KMS-11 (cell line): ENCODE data around the gene VASP.

Experiments used
- H2AFZ ChIP-seq: fragments of 200-600 bp; sonication (generic); 2 replicates; pipeline ENCODE4 v1.6.1; 2016; ENCODE audit warnings: antibody characterized with exemption, mixed run types, low read depth
- H3K27ac ChIP-seq: fragments of 200-600 bp; sonication (generic); 2 replicates; pipeline ENCODE4 v1.6.1; 2016; ENCODE audit warnings: mild to moderate bottlenecking, mixed run types
- H3K27me3 ChIP-seq: fragments of 200-600 bp; sonication (generic); 2 replicates; pipeline ENCODE4 v1.6.1; 2017; ENCODE audit warnings: mild to moderate bottlenecking, low read depth, mixed run types, moderate library complexity; ENCODE audit not compliant: insufficient read depth
- H3K36me3 ChIP-seq: fragments of 200-600 bp; sonication (generic); 2 replicates; pipeline ENCODE4 v1.6.1; 2017; ENCODE audit warnings: mild to moderate bottlenecking, mixed run types; ENCODE audit not compliant: insufficient read depth
- H3K4me1 ChIP-seq: fragments of 200-600 bp; sonication (generic); 2 replicates; pipeline ENCODE4 v1.6.1; 2016; ENCODE audit warnings: mild to moderate bottlenecking, low read depth, mixed run types; ENCODE audit not compliant: poor library complexity, severe bottlenecking
- H3K4me2 ChIP-seq: fragments of 200-600 bp; sonication (generic); 2 replicates; pipeline ENCODE4 v1.7.0; 2016; ENCODE audit warnings: mild to moderate bottlenecking, mixed run types
- H3K4me3 ChIP-seq: fragments of 200-600 bp; sonication (generic); IDR thresholded peaks from 2 replicates; pipeline ENCODE4 v1.6.1; 2017; ENCODE audit warnings: low read depth, low read length, mixed read lengths; ENCODE audit not compliant: insufficient read depth
- H3K79me2 ChIP-seq: fragments of 200-600 bp; sonication (generic); 2 replicates; pipeline ENCODE4 v1.6.1; 2016; ENCODE audit warnings: low read depth, mixed run types; ENCODE audit not compliant: insufficient read depth
- H3K9ac ChIP-seq: fragments of 200-600 bp; sonication (generic); 2 replicates; pipeline ENCODE4 v1.6.1; 2016; ENCODE audit warnings: mild to moderate bottlenecking, mixed run types
- H4K20me1 ChIP-seq: fragments of 200-600 bp; sonication (generic); 2 replicates; pipeline ENCODE4 v1.6.1; 2016; ENCODE audit warnings: mild to moderate bottlenecking, mixed run types; ENCODE audit not compliant: insufficient read depth
- TF ChIP-seq, protein P1 (sequence below): fragments of 200-600 bp; sonication (generic); conservative IDR thresholded peaks from 2 replicates; pipeline ENCODE4 v1.6.1; 2017; ENCODE audit warnings: low read depth, mild to moderate bottlenecking, antibody characterized with exemption, low read length, moderate library complexity, mixed read lengths

The VASP gene

DNA sequence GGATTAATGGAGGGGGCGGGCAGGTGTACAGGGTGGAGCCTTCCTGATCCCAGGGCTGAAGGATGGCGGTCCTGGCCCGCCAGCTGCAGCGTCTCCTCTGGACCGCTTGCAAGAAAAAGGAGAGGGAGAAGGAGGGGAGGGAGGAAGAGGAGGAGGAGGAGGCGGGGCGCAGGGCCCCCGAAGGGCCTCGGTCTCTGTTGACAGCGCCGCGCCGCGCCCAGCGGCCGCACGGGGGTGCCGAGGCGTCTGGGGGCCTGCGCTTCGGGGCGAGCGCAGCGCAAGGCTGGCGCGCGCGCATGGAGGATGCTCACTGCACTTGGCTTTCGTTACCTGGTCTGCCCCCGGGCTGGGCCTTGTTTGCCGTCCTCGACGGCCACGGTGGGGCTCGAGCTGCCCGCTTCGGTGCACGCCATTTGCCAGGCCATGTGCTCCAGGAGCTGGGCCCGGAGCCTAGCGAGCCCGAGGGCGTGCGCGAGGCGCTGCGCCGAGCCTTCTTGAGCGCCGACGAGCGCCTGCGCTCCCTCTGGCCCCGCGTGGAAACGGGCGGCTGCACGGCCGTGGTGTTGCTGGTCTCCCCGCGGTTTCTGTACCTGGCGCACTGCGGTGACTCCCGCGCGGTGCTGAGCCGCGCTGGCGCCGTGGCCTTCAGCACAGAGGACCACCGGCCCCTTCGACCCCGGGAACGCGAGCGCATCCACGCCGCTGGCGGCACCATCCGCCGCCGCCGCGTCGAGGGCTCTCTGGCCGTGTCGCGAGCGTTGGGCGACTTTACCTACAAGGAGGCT lies 8.7 kb upstream of the VASP start, which contains the start of gene PPM1N:
TSS of gene PPM1N (plus strand) at position 33 of the 785 bp plus-strand sequence. CDS start at position 63, 30 bp downstream.
- H3K4me2 ChIP-seq = peak within 1 kb of the TSS; percentile 78
- H2AFZ ChIP-seq = peak within 1 kb of the TSS; percentile 87
- H3K27me3 ChIP-seq = peaks cover 31% of the 10 kb centered on the region
- no peaks in the 10 kb centered on the region for H3K79me2 ChIP-seq
- no peak within 1 kb of the TSS for H3K4me3 ChIP-seq
- H3K9ac ChIP-seq = no peak within 1 kb of the TSS
- H3K4me1 ChIP-seq = peaks cover 15% of the 10 kb centered on the region
- TF ChIP-seq, protein P1, sequence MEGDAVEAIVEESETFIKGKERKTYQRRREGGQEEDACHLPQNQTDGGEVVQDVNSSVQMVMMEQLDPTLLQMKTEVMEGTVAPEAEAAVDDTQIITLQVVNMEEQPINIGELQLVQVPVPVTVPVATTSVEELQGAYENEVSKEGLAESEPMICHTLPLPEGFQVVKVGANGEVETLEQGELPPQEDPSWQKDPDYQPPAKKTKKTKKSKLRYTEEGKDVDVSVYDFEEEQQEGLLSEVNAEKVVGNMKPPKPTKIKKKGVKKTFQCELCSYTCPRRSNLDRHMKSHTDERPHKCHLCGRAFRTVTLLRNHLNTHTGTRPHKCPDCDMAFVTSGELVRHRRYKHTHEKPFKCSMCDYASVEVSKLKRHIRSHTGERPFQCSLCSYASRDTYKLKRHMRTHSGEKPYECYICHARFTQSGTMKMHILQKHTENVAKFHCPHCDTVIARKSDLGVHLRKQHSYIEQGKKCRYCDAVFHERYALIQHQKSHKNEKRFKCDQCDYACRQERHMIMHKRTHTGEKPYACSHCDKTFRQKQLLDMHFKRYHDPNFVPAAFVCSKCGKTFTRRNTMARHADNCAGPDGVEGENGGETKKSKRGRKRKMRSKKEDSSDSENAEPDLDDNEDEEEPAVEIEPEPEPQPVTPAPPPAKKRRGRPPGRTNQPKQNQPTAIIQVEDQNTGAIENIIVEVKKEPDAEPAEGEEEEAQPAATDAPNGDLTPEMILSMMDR = no peak
- no peaks in the 10 kb centered on the region for H4K20me1 ChIP-seq
- no peaks in the 10 kb centered on the region for H3K36me3 ChIP-seq
- H3K27ac ChIP-seq = no peak within 1 kb of the TSS

DNA sequence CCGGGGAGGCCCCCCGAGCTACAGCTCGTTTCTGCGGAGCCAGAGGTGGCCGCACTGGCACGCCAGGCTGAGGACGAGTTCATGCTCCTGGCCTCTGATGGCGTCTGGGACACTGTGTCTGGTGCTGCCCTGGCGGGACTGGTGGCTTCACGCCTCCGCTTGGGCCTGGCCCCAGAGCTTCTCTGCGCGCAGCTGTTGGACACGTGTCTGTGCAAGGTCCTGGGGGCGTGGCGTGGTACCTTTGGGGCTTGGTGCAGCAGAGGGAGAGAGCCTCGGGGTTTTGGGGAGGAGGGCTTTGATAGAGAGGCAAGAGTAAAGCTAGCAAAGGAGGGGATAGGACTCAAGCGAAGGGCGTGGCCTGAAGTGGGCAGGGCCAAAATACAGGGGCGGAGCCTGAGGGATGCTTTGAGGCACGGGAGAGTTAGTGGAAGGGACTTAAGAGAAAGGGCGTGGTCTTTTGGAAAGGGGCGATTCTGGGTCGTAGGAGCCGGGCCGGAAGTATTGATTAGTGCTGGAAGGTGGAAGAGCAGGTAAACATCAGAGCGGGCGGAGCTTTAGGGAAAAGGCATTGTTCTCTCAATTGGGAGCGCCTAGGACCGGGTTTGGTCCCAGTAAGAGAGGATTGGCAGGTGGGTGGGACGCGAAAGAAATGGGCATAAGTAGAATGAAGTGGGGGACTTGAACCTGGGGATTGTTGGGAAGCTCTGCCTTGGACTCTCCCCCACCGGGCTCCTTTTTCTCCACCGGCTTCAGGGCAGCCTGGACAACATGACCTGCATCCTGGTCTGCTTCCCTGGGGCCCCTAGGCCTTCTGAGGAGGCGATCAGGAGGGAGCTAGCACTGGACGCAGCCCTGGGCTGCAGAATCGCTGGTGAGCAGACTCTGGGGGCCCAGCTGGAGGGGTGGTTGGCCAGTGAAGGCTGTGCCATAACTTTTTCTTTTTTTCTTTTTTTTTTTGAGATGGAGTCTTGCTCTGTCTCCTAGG lies 7.8 kb upstream of the VASP start:
- H3K27me3 ChIP-seq = peaks cover 22% of the 10 kb centered on the region
- no peaks in the 10 kb centered on the region for H3K36me3 ChIP-seq
- no peak overlapping the region; the same call in 1 of the 2 replicates for H2AFZ ChIP-seq
- TF ChIP-seq, protein P1 = no peak
- H3K27ac ChIP-seq = no peak overlapping the region
- peaks cover 12% of the 10 kb centered on the region for H3K4me1 ChIP-seq
- H3K4me3 ChIP-seq = no peak overlapping the region
- H3K9ac ChIP-seq = no peak overlapping the region
- H3K4me2 ChIP-seq = peak overlapping the region; percentile 41; the same call in 1 of the 2 replicates
- H4K20me1 ChIP-seq = no peaks in the 10 kb centered on the region
- H3K79me2 ChIP-seq = no peaks in the 10 kb centered on the region

DNA sequence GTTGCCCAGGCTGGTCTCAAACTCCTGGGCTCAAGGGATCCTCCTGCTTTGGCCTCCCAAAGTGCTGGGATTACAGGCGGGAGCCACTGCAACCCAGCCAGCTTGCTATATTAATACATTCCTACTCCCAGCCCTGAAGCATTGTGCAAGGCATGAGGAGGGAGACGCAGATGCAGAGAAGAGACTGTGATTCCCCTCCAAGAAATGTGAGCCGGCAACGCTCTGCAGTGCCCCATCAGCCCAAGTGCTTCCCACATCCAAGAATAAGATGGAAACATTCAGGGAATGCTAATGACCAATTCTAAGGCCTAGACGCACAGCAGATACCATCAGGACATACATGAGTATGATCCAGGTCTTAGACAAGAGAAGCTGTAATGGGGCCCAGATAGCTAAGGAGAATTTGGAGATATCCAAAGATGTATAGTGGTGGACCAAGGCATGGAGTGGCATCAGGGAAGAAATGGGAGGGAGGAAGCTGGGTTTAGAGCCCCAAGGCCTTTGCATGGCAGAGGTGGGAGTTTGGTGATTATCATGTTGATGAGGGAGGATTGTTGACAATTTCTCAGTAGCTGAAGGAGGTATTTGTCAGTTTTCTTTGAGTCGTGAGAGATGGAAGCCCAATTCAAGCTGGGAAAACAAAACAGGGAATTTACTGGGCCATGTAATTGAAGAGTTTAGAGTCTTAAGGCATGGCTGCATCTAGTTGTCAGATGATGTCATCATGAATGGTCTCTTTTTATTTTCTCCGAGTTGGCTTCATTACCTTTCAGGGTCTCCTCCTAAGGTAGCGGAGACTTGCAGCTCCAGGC lies 6.2 kb upstream of the VASP start:
- H3K4me1 ChIP-seq = peaks cover 18% of the 10 kb centered on the region
- H2AFZ ChIP-seq = no peak overlapping the region
- H3K27ac ChIP-seq = no peak overlapping the region
- H3K9ac ChIP-seq = no peak overlapping the region
- no peak overlapping the region for H3K4me2 ChIP-seq
- H4K20me1 ChIP-seq = no peaks in the 10 kb centered on the region
- no peak overlapping the region for H3K4me3 ChIP-seq
- peaks cover 6% of the 10 kb centered on the region for H3K27me3 ChIP-seq
- TF ChIP-seq, protein P1 = no peak
- H3K79me2 ChIP-seq = no peaks in the 10 kb centered on the region
- no peaks in the 10 kb centered on the region for H3K36me3 ChIP-seq

DNA sequence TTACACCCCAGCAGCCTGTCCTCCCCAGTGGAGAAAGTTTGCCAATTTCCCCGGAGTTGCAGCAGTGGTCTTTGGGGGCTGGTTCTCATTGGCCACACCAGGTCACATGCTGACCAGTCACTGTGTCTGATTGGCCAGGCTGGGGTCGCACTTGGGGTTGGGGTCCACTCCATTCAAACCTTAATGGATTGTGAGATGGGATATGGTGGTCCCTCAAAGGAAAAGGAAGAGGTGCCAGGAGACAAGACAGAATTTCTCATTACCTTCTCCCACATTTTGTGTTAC lies 5.6 kb upstream of the VASP start:
- TF ChIP-seq, protein P1 = no peak
- Histone ChIP-seq H4K20me1 (no peaks in the 10 kb centered on the region), H3K79me2 (no peaks in the 10 kb centered on the region), H3K4me1 (peaks cover 20% of the 10 kb centered on the region), H3K36me3 (no peaks in the 10 kb centered on the region), H3K27ac (no peak overlapping the region), H3K9ac (no peak overlapping the region), H3K4me3 (no peak overlapping the region), H3K4me2 (no peak overlapping the region), H2AFZ (no peak overlapping the region), H3K27me3 (peaks cover 2% of the 10 kb centered on the region; the same call in 1 of the 2 replicates)
